NCI-H187 (cell line): Measurements from ENCODE around the gene HORMAD2.
"Not testable (repeated sequence)": the region's sequence is repeated elsewhere in the genome, so short reads cannot be mapped to it uniquely, and the experiment has no call there.

ENCODE experiments used
- DNase-seq, 2 experiments: peaks; one replicate each; lab custom pipeline; 2025; lab: John Stamatoyannopoulos, UW

HORMAD2 gene

GRCh38 chr22:30057375-30057774 lies 22.9 kb upstream of the HORMAD2 start:
- DNase-seq = no peak

GRCh38 chr22:30059346-30060020 lies 20.8 kb upstream of the HORMAD2 start:
- not testable (repeated sequence) for DNase-seq

GRCh38 chr22:30061094-30061493 lies 19.2 kb upstream of the HORMAD2 start:
- DNase-seq = not testable (repeated sequence)

GRCh38 chr22:30062259-30062658 lies 18.0 kb upstream of the HORMAD2 start:
- no peak for DNase-seq

GRCh38 chr22:30062950-30063349 lies 17.3 kb upstream of the HORMAD2 start:
- no peak for DNase-seq

- no peak for DNase-seq
These were observed 16.1 kb upstream of the HORMAD2 start for GRCh38 chr22:30064172-30064571.

GRCh38 chr22:30073743-30074142 lies 6.5 kb upstream of the HORMAD2 start:
- no peak for DNase-seq

- no peak for DNase-seq
These were observed 6.1 kb upstream of the HORMAD2 start for GRCh38 chr22:30074147-30074546.

- DNase-seq = no peak
These were observed 5.3 kb upstream of the HORMAD2 start for GRCh38 chr22:30074994-30075393.

GRCh38 chr22:30077279-30077880 lies 2.9 kb upstream of the HORMAD2 start:
- DNase-seq = no peak

- no peak for DNase-seq
These were observed 1.6 kb upstream of the HORMAD2 start for GRCh38 chr22:30078320-30079311.

GRCh38 chr22:30080805-30081204 lies 541 bp downstream of the HORMAD2 start:
- no peak for DNase-seq

- no peak for DNase-seq
These were observed 6.2 kb downstream of the HORMAD2 start for GRCh38 chr22:30086496-30086895.

- not testable (repeated sequence) for DNase-seq
These were observed 6.8 kb downstream of the HORMAD2 start for GRCh38 chr22:30087037-30087436.

GRCh38 chr22:30087611-30088010 lies 7.3 kb downstream of the HORMAD2 start:
- DNase-seq = no peak

- no peak for DNase-seq
These were observed 8.2 kb downstream of the HORMAD2 start for GRCh38 chr22:30088468-30088867.

- no peak for DNase-seq
These were observed 9.4 kb downstream of the HORMAD2 start for GRCh38 chr22:30089655-30089974.

- DNase-seq = no peak
These were observed 12.4 kb downstream of the HORMAD2 start for GRCh38 chr22:30092686-30093085.

- DNase-seq = no peak
These were observed 14.5 kb downstream of the HORMAD2 start for GRCh38 chr22:30094804-30095203.

- DNase-seq = no peak
These were observed 17.6 kb downstream of the HORMAD2 start for GRCh38 chr22:30097861-30098260.

- DNase-seq = not testable (repeated sequence)
These were observed 20.5 kb downstream of the HORMAD2 start for GRCh38 chr22:30100770-30101169.

- no peak for DNase-seq
These were observed 24.4 kb downstream of the HORMAD2 start for GRCh38 chr22:30104501-30105156.
